Upper lobe of left lung (tissue), 6 donors: ENCODE results near the gene SEC11A. TPM values are rescaled to one million over a fixed set of nuclear protein-coding genes. Genes with fewer than 3 reads are reported as not detected.
A peak's percentile ranks its signal among the peaks of the same experiment; 100 is the strongest.

ENCODE experiments used
- ATAC-seq, 2 donors: fragments of 200-7000 bp; cut with Tn5 transposase; one replicate each; pipeline ENCODE4 v1.9.1; 2022; ENCODE audit warnings: mild to moderate bottlenecking in 2 of 2, moderate library complexity in 2 of 2; ENCODE audit not compliant: low FRiP score in 2 of 2
- DNase-seq, 2 donors: peaks; one replicate each; pipeline ENCODE4 v3.0.0-alpha.2; 2019 to 2020
- H3K27ac ChIP-seq, 4 donors: fragments of 200-600 bp; sonication (generic); one replicate each; pipeline ENCODE4 v1.5.1; 2016 to 2019
- H3K27me3 ChIP-seq, 4 donors: fragments of 200-600 bp; sonication (generic); one replicate each; pipeline ENCODE4 v1.5.1; 2017 to 2019
- H3K36me3 ChIP-seq, 4 donors: fragments of 200-600 bp; sonication (generic); one replicate each; pipeline ENCODE4 v1.5.1; 2016 to 2019
- H3K4me1 ChIP-seq, 4 donors: fragments of 200-600 bp; sonication (generic); one replicate each; pipeline ENCODE4 v1.5.1; 2018 to 2019
- H3K4me3 ChIP-seq, 4 donors: fragments of 200-600 bp; sonication (generic); one replicate each; pipeline ENCODE4 v1.5.1; 2017 to 2019; ENCODE audit warnings: mild to moderate bottlenecking in 2 of 4, moderate library complexity in 1 of 4
- H3K9me3 ChIP-seq, 4 donors: fragments of 200-600 bp; sonication (generic); one replicate each; pipeline ENCODE4 v1.5.1; 2018 to 2019
- EP300 ChIP-seq, 4 donors: sonication (generic); formaldehyde crosslinking; IDR thresholded peaks; one replicate each; pipeline ENCODE4 v1.5.1; 2017; ENCODE audit warnings: antibody characterized with exemption in 4 of 4, control low read depth in 2 of 4
- POLR2A ChIP-seq, 4 donors: fragments of 450-650 bp; IDR thresholded peaks; one replicate each; pipeline ENCODE4 v1.5.1; 2016 to 2017; ENCODE audit warnings: antibody characterized with exemption in 4 of 4, mild to moderate bottlenecking in 2 of 4
- POLR2AphosphoS5 ChIP-seq, 2 donors: sonication (generic); formaldehyde crosslinking; IDR thresholded peaks; one replicate each; pipeline ENCODE4 v1.5.1; 2017; ENCODE audit warnings: antibody characterized with exemption in 2 of 2
- WGBS, 2 donors: methylation state at CpG; one replicate each; pipeline ENCODE4 v1.1.5; 2017 to 2018; 5-methylcytosine and 5-hydroxymethylcytosine counted together
- total RNA-seq, 6 donors: library from RNA; depleted of rRNA in 4 of 6; stranded (reverse); fragments of >200 nt in 4 of 6; gene quantifications; one replicate each; pipeline versions ENCODE4 v1.1.0 to v1.2.1, GENCODE V29; 2016 to 2021
- TF ChIP-seq, protein P1 (sequence below), 6 experiments: fragments of 450-650 bp in 4 of 6; fragments of 200-600 bp in 2 of 6; sonication (generic) in 2 of 6; IDR thresholded peaks; one replicate each; pipeline ENCODE4 v1.5.1; 2016 to 2019; ENCODE audit warnings: antibody characterized with exemption in 6 of 6
- donor health status: DM: no; HTN: no; CAD: no; lungs with moderate emphysema.
- donor health status: DM: no; HTN: yes; CAD: no; lungs with severe emphysema.

SEC11A gene
- total RNA-seq, 6 donors from 2014 or later: 38.8 to 164 (median 116) TPM

DNA sequence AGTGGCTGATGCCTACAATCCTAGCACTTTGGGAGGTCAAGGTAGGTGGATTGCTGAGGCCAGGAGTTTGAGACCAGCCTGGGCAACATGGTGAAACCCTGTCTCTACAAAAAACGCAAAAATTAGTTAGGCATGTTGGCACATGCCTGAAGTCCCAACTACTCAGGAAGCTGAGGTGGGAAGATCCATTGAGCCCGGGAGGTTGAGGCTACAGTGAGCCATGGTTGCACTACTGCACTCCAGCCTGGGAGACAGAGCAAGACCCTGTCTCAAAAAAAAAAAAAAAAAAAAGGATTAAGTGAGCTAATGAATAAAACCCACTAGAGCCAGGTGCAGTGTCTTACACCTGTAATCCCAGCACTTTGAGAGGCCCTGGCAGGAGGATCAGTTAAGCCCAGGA lies 6.7 kb upstream of the SEC11A start:
- no peaks in the 10 kb centered on the region for H3K27me3 ChIP-seq
- no peaks in the 10 kb centered on the region for H3K36me3 ChIP-seq
- no peak overlapping the region for H3K4me3 ChIP-seq
- no peak overlapping the region for H3K27ac ChIP-seq
- DNase-seq (no peak), ATAC-seq (no peak)
- 83 to 93% methylated on average over 1 to 2 of the region's 2 CpGs for WGBS, 2 donors
- H3K9me3 ChIP-seq: no peaks in the 10 kb centered on the region
- H3K4me1 ChIP-seq: peaks cover 4 to 16% (median 12%) of the 10 kb centered on the region in 4 donors
- TF ChIP-seq POLR2AphosphoS5 (IDR thresholded peaks at IDR 0.05) (no peak), EP300 (IDR thresholded peaks at IDR 0.05) (no peak), POLR2A (IDR thresholded peaks at IDR 0.05) (no peak)
- TF ChIP-seq, protein P1, sequence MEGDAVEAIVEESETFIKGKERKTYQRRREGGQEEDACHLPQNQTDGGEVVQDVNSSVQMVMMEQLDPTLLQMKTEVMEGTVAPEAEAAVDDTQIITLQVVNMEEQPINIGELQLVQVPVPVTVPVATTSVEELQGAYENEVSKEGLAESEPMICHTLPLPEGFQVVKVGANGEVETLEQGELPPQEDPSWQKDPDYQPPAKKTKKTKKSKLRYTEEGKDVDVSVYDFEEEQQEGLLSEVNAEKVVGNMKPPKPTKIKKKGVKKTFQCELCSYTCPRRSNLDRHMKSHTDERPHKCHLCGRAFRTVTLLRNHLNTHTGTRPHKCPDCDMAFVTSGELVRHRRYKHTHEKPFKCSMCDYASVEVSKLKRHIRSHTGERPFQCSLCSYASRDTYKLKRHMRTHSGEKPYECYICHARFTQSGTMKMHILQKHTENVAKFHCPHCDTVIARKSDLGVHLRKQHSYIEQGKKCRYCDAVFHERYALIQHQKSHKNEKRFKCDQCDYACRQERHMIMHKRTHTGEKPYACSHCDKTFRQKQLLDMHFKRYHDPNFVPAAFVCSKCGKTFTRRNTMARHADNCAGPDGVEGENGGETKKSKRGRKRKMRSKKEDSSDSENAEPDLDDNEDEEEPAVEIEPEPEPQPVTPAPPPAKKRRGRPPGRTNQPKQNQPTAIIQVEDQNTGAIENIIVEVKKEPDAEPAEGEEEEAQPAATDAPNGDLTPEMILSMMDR (IDR thresholded peaks at IDR 0.05): no peak

DNA sequence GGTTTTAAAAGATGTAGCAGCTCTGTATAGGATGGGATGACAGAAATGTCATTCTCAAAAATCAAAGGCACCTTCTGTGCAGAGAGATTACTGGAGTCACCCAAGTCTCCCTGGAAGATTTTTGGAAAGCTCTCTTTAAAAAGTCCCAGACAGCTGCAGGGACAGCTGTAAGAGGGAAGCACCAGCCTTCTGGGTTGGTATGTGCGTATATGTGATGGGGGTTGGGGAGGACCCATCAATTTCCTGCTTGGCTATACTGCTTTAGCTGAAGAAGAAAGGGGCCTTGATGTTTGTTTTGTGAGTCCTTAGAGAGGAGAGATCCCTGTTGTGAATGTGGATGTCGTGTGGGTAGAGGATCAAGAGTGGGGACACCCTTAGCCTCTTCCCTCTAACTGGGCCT lies 5.4 kb upstream of the SEC11A start:
- DNase-seq (no peak), ATAC-seq (no peak)
- no peaks in the 10 kb centered on the region for H3K36me3 ChIP-seq
- no peaks in the 10 kb centered on the region for H3K9me3 ChIP-seq
- peaks cover 6 to 21% (median 13%) of the 10 kb centered on the region in 4 donors for H3K4me1 ChIP-seq
- H3K4me3 ChIP-seq: no peak overlapping the region
- H3K27ac ChIP-seq: peak overlapping the region in 2 of 4 donors; percentile 11 to 66
- TF ChIP-seq, protein P1 (IDR thresholded peaks at IDR 0.05): no peak
- TF ChIP-seq POLR2A (IDR thresholded peaks at IDR 0.05): no peak
- TF ChIP-seq POLR2AphosphoS5 (IDR thresholded peaks at IDR 0.05): no peak
- no peak for TF ChIP-seq EP300 (IDR thresholded peaks at IDR 0.05)
- H3K27me3 ChIP-seq: no peaks in the 10 kb centered on the region
- WGBS, 2 donors: 56 to 69% methylated on average over 2 of the region's 2 CpGs

DNA sequence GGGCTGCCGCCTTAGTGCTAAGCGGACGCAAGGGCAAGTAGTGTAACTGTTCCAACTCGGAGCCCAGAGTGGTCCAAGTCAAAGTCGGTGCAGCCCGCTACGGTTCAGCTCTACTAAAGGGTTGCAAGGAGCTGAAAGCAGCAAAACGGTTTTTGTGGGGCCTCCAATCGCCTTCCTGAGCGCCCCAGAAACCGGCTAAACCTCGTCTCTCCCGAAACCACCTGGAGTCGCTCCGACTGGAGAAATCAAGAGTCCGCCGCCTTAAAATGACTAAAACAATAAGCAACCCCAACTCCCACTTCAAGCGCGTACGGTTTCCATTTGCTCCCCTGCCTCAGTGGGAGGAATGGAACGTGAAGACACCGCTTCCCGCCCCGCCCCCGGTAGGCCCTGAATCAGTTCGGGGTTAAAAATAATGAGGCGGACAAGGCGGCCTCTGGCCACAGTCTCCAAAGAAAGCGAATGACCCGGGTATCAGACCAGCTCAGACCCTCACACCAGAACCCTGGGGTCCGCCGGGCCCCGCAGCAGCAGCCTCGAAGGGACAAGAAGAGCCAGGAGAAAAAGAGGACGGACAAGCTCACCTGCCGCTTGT lies 401 bp downstream of the SEC11A start:
- Histone ChIP-seq H3K36me3 (peaks cover under 1 to 9% (median 6%) of the 10 kb centered on the region in 4 donors), H3K27ac (peak overlapping the region; percentile 92 to 94 (median 92)), H3K4me3 (peak overlapping the region; percentile 78 to 99 (median 88)), H3K4me1 (peaks cover 19 to 37% (median 26%) of the 10 kb centered on the region in 4 donors), H3K9me3 (no peaks in the 10 kb centered on the region), H3K27me3 (no peaks in the 10 kb centered on the region)
- 0 to 1% methylated on average over 28 to 36 of the region's 36 CpGs for WGBS, 2 donors
- TF ChIP-seq, protein P1 (IDR thresholded peaks at IDR 0.05): no peak
- TF ChIP-seq POLR2A (IDR thresholded peaks at IDR 0.05): no peak
- TF ChIP-seq EP300 (IDR thresholded peaks at IDR 0.05): no peak
- TF ChIP-seq POLR2AphosphoS5 (IDR thresholded peaks at IDR 0.05): no peak
- ATAC-seq: peak; percentile 1 to 2
- peak in 1 of 2 donors; percentile 33 for DNase-seq

DNA sequence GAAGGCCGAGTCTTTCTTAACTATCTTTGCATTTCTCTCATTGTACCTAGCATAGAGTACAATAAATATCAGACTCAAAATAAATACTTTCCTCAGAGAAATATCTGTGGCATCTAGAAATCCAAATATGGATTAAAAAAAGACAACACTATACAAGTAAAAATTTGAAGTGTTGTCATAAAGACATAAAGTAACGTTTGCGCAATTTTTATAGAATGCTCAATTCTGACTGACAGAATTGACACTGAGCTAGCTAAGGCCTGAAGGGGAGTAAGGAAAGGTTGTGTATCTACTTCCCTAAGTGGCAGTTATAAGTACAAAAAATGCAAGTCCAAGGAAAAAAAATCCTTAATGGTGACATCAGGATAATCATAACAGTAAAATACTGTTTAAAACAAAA lies 1.1 kb downstream of the SEC11A start:
- ATAC-seq: no peak
- TF ChIP-seq POLR2AphosphoS5 (IDR thresholded peaks at IDR 0.05): no peak
- no peak for TF ChIP-seq EP300 (IDR thresholded peaks at IDR 0.05)
- TF ChIP-seq, protein P1 (IDR thresholded peaks at IDR 0.05): no peak
- TF ChIP-seq POLR2A (IDR thresholded peaks at IDR 0.05): no peak
- H3K27me3 ChIP-seq: no peaks in the 10 kb centered on the region
- peaks cover 4 to 16% (median 10%) of the 10 kb centered on the region in 4 donors for H3K36me3 ChIP-seq
- H3K4me3 ChIP-seq: peak overlapping the region; percentile 78 to 99 (median 88)
- 38 to 47% methylated on average over 3 of the region's 3 CpGs for WGBS, 2 donors
- no peak for DNase-seq
- peaks cover 19 to 37% (median 26%) of the 10 kb centered on the region in 4 donors for H3K4me1 ChIP-seq
- peak overlapping the region in 3 of 4 donors; percentile 92 to 94 (median 93) for H3K27ac ChIP-seq
- H3K9me3 ChIP-seq: no peaks in the 10 kb centered on the region

DNA sequence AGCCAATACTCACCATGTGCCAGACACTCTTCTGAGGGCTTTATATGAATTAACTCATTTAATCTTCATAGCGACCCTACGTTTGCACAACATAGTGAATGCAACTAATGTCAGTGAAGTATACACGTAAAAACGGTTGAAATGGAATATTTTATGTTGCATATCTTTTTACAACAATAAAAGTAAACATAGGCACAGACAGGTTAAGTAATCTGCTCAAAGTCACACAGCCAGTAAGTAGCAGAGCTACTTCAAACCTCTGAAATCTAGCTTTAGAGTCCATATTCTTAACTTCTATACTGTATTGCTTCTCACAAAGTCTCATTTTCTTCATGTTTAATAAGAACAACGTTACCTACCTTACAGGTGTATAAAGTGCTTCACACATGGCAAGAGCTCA lies 1.6 kb downstream of the SEC11A start:
- peak overlapping the region in 2 of 4 donors; percentile 83 to 92 for H3K4me3 ChIP-seq
- ATAC-seq: no peak

More for the DNA sequence above, 1.6 kb downstream of the SEC11A start:
- no peaks in the 10 kb centered on the region for H3K9me3 ChIP-seq
- no peak overlapping the region for H3K27ac ChIP-seq
- peaks cover 5 to 20% (median 14%) of the 10 kb centered on the region in 4 donors for H3K36me3 ChIP-seq
- DNase-seq: no peak
- H3K4me1 ChIP-seq: peaks cover 19 to 37% (median 26%) of the 10 kb centered on the region in 4 donors
- TF ChIP-seq POLR2A (IDR thresholded peaks at IDR 0.05): no peak
- H3K27me3 ChIP-seq: no peaks in the 10 kb centered on the region
- WGBS, 2 donors: 75 to 77% methylated on average over 5 of the region's 5 CpGs
